ENCODE data around the gene COL8A2.

GRCh38 chr1:36115931-36116330 lies 9.1 kb downstream of the COL8A2 start:
- TF ChIP-seq POLR2AphosphoS5 (IDR thresholded peaks at IDR 0.05) (no peak), POLR2A (IDR thresholded peaks at IDR 0.05) (no peak)
